SK-N-SH (cell line): Measurements from ENCODE around the gene TXNRD2. TPM values are rescaled to one million over a fixed set of nuclear protein-coding genes. Genes with fewer than 3 reads are reported as not detected.

ENCODE experiments used
- CTCF ChIA-PET: fragments of 300-600, 350-600 bp; formaldehyde crosslinking; extraction: SDS; loops from one replicate; lab custom pipeline; 2021; lab: Yijun Ruan, JAX
- POLR2A ChIA-PET: fragments of 350-600 bp; sonication (Branson Sonifier 250); formaldehyde crosslinking; extraction: SDS; loops from one replicate; lab custom pipeline; 2020; ENCODE audit warnings: antibody characterized with exemption, inconsistent platforms; lab: Yijun Ruan, JAX
- DNase-seq: peaks from one replicate; pipeline ENCODE4 v3.0.0; 2012
- H2AFZ ChIP-seq: fragments of 200-600 bp; sonication (generic); 2 replicates; pipeline ENCODE4 v1.8.1; 2016; ENCODE audit warnings: antibody characterized with exemption, mild to moderate bottlenecking, low read depth
- H3F3A ChIP-seq: fragments of 200-600 bp; sonication (generic); replicated peaks from 2 replicates; pipeline ENCODE3; 2016; ENCODE audit warnings: antibody characterized with exemption, mild to moderate bottlenecking; ENCODE audit not compliant: insufficient read depth
- H3K27ac ChIP-seq, 2 experiments: fragments of 200-500 bp in 1 of 2; fragments of 200-600 bp in 1 of 2; sonication (Bioruptor generic) in 1 of 2; sonication (generic), shearing (Covaris generic) in 1 of 2; 2 replicates each; pipeline versions ENCODE4 v1.5.1 to v1.6.1; 2014 to 2016; ENCODE audit warnings: low read depth in 2 of 2, inconsistent platforms in 1 of 2, low read length in 1 of 2, mild to moderate bottlenecking in 1 of 2, mixed read lengths in 1 of 2
- H3K27me3 ChIP-seq: fragments of 200-600 bp; sonication (generic), shearing (Covaris generic); 2 replicates; pipeline ENCODE4 v1.6.1; 2016; ENCODE audit warnings: mixed run types; ENCODE audit not compliant: insufficient read depth
- H3K36me3 ChIP-seq, 2 experiments: fragments of 200-500 bp in 1 of 2; fragments of 200-600 bp in 1 of 2; sonication (Bioruptor generic) in 1 of 2; sonication (generic) in 1 of 2; replicated peaks in 1 of 2; 2 replicates each; pipeline versions ENCODE3 to v1.5.1; 2014 to 2016; ENCODE audit warnings: low read length in 1 of 2, mild to moderate bottlenecking in 1 of 2; ENCODE audit not compliant: insufficient read depth in 2 of 2, control insufficient read depth in 1 of 2
- H3K4me1 ChIP-seq, 2 experiments: fragments of 200-500 bp in 1 of 2; fragments of 200-600 bp in 1 of 2; sonication (Bioruptor generic) in 1 of 2; sonication (generic), shearing (Covaris generic) in 1 of 2; 2 replicates each; pipeline versions ENCODE4 v1.5.1 to v1.6.1; 2014 to 2016; ENCODE audit warnings: low read depth in 1 of 2, low read length in 1 of 2, mixed run types in 1 of 2; ENCODE audit not compliant: insufficient read depth in 2 of 2, control insufficient read depth in 1 of 2
- H3K4me2 ChIP-seq: fragments of 200-600 bp; sonication (generic), shearing (Covaris generic); 2 replicates; pipeline ENCODE4 v1.6.1; 2017; ENCODE audit warnings: mixed run types
- H3K4me3 ChIP-seq, 2 experiments: fragments of 200-500 bp in 1 of 2; fragments of 200-600 bp in 1 of 2; sonication (Bioruptor generic) in 1 of 2; sonication (generic), shearing (Covaris generic) in 1 of 2; 2 replicates each; pipeline versions ENCODE4 v1.5.1 to v1.8.1; 2014 to 2016; ENCODE audit warnings: low read depth in 2 of 2, inconsistent platforms in 1 of 2, low read length in 1 of 2, mild to moderate bottlenecking in 1 of 2, mixed read lengths in 1 of 2, moderate library complexity in 1 of 2
- H3K79me2 ChIP-seq: fragments of 200-600 bp; sonication (generic); 2 replicates; pipeline ENCODE4 v1.8.1; 2017; ENCODE audit warnings: mild to moderate bottlenecking; ENCODE audit not compliant: insufficient read depth
- H3K9ac ChIP-seq: fragments of 200-600 bp; sonication (generic); 2 replicates; pipeline ENCODE4 v1.6.1; 2017; ENCODE audit warnings: mixed run types
- H3K9me2 ChIP-seq: fragments of 200-600 bp; sonication (generic); 2 replicates; pipeline ENCODE4 v1.6.1; 2017; ENCODE audit warnings: mixed run types
- H3K9me3 ChIP-seq: fragments of 200-600 bp; sonication (generic); 2 replicates; pipeline ENCODE4 v1.6.1; 2017; ENCODE audit warnings: mixed run types, mild to moderate bottlenecking, moderate library complexity
- H4K20me1 ChIP-seq: fragments of 200-600 bp; sonication (generic); 2 replicates; pipeline ENCODE4 v1.6.1; 2017; ENCODE audit warnings: mild to moderate bottlenecking, mixed run types; ENCODE audit not compliant: insufficient read depth
- CHD2 ChIP-seq: fragments of 150-350 bp; IDR thresholded peaks from 2 replicates; pipeline ENCODE4 v1.6.1; 2018; ENCODE audit warnings: low read length; ENCODE audit not compliant: partially characterized antibody
- ELF1 ChIP-seq: IDR thresholded peaks from 2 replicates; pipeline ENCODE4 v1.4.0; 2012
- EP300 ChIP-seq, 2 experiments: IDR thresholded peaks; 2 replicates each; pipeline versions ENCODE4 v1.4.0 to v1.6.1; 2012; ENCODE audit warnings: borderline replicate concordance in 1 of 2, low read depth in 1 of 2, low read length in 1 of 2
- FOSL2 ChIP-seq: IDR thresholded peaks from 2 replicates; pipeline ENCODE4 v1.4.0; 2012; ENCODE audit warnings: low read depth, mild to moderate bottlenecking, moderate library complexity, borderline replicate concordance
- FOXJ3 ChIP-seq: sonication (generic); formaldehyde crosslinking; IDR thresholded peaks from 2 replicates; pipeline ENCODE4 v1.5.1; 2020; ENCODE audit warnings: mild to moderate bottlenecking, missing genetic modification reagents
- GATA2 ChIP-seq: sonication (generic); formaldehyde crosslinking; IDR thresholded peaks from 2 replicates; pipeline ENCODE4 v1.5.0; 2020; ENCODE audit warnings: mild to moderate bottlenecking, missing genetic modification reagents
- NFIC ChIP-seq: IDR thresholded peaks from 2 replicates; pipeline ENCODE4 v1.4.0; 2012; ENCODE audit warnings: borderline replicate concordance
- RCOR1 ChIP-seq: fragments of 150-350 bp; IDR thresholded peaks from 2 replicates; pipeline ENCODE4 v1.6.1; 2017; ENCODE audit warnings: antibody characterized with exemption, low read length
- TAF1 ChIP-seq: IDR thresholded peaks from 2 replicates; pipeline ENCODE4 v1.6.1; 2012; ENCODE audit warnings: low read depth, mild to moderate bottlenecking, low read length, moderate library complexity, borderline replicate concordance
- TCF12 ChIP-seq: IDR thresholded peaks from 2 replicates; pipeline ENCODE4 v1.4.0; 2012
- polyA plus RNA-seq, 3 experiments: library from polyadenylated mRNA; depleted of rRNA; stranded (reverse); fragments of >200 nt; gene quantifications; 2 replicates each; pipeline ENCODE4 v1.2.3, GENCODE V29; 2012
- TF ChIP-seq, protein P1 (sequence below): fragments of 150-350 bp; IDR thresholded peaks from 2 replicates; pipeline ENCODE4 v1.6.1; 2016; ENCODE audit warnings: mild to moderate bottlenecking, low read depth, low read length
- TF ChIP-seq, protein P2 (sequence below): IDR thresholded peaks from 2 replicates; pipeline ENCODE4 v1.4.0; 2012; ENCODE audit warnings: low read depth
- TF ChIP-seq, protein P3 (sequence below): IDR thresholded peaks from 2 replicates; pipeline ENCODE4 v1.4.0; 2012; ENCODE audit warnings: low read depth, borderline replicate concordance

The TXNRD2 gene
- polyA plus RNA-seq, 1 of the 3 experiments (the other 2 are of a cell fraction) = 34.7 TPM

DNA sequence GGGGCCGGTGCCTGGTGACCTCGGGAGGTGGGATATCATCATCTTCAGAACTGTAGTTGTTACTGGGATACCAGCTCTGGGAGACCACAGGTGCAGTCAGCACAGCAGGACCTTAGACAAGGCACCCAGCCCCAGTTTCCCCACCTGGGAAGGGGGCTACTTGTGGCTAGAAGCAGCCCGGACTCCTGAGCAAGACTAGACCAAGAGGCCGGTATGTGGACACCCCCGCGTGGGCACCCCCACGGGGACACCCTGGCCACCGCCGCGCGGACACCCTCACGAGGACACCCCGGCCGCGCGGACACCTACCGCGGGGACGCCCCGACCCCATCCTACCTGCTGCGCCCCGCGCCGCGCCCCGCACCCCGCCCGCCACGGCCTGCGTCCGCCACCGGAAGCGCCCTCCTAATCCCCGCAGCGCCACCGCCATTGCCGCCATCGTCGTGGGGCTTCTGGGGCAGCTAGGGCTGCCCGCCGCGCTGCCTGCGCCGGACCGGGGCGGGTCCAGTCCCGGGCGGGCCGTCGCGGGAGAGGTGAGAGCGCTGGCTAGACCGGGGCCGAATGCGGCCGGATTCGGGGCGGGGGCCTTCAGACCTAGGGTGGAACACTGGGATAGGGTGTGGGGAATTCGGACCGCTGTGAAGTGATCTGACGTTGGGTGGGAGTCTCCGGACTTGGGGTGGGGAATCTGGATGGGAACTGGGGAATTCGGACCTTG is at the start of gene TXNRD2, which contains the start of gene COMT (continued):
- TF ChIP-seq, protein P1, sequence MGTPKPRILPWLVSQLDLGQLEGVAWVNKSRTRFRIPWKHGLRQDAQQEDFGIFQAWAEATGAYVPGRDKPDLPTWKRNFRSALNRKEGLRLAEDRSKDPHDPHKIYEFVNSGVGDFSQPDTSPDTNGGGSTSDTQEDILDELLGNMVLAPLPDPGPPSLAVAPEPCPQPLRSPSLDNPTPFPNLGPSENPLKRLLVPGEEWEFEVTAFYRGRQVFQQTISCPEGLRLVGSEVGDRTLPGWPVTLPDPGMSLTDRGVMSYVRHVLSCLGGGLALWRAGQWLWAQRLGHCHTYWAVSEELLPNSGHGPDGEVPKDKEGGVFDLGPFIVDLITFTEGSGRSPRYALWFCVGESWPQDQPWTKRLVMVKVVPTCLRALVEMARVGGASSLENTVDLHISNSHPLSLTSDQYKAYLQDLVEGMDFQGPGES = no peak
- TF ChIP-seq NFIC (no peak), TAF1 (peak; percentile 90), FOXJ3 (CRISPR knock-in tag) (no peak), EP300 (IDR thresholded peaks at IDR 0.05; ENCODE audit: borderline replicate concordance in 1 of 2, low read depth in 1 of 2, low read length in 1 of 2) (0 out of 4 replicates have a peak, but pooled peaks of 1 of the 2 experiments have one; percentile 11), GATA2 (CRISPR knock-in tag) (no peak), CHD2 (no peak), ELF1 (no peak), RCOR1 (no peak), TCF12 (no peak)
- TF ChIP-seq, protein P2, sequence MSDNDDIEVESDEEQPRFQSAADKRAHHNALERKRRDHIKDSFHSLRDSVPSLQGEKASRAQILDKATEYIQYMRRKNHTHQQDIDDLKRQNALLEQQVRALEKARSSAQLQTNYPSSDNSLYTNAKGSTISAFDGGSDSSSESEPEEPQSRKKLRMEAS = peak; percentile 57; the same call in 1 of the 2 replicates
- TF ChIP-seq, protein P3, sequence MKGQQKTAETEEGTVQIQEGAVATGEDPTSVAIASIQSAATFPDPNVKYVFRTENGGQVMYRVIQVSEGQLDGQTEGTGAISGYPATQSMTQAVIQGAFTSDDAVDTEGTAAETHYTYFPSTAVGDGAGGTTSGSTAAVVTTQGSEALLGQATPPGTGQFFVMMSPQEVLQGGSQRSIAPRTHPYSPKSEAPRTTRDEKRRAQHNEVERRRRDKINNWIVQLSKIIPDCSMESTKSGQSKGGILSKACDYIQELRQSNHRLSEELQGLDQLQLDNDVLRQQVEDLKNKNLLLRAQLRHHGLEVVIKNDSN = no peak

DNA sequence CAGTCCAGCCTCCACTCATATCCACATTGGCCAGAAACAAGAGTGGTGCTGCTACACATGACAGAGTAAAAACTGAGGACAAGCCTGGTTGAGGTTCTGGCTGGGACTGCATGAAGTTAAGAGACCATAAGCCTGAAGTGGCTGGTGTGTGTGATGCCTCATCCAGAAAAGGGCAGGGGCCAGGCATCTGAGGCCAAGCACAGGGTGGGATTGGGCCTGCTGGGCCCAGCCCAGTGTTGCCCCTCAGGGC is 49.7 kb upstream of the TXNRD2 start:
- no peaks in the 10 kb centered on the region for H3K9me3 ChIP-seq
- no peak overlapping the region for H2AFZ ChIP-seq
- H3K9me2 ChIP-seq = no peaks in the 10 kb centered on the region
- TF ChIP-seq TAF1 = no peak
- no peak for TF ChIP-seq FOSL2
- TF ChIP-seq FOXJ3 (CRISPR knock-in tag) = 0 out of 2 replicates have a peak, but pooled peaks have one; percentile 7
- TF ChIP-seq, protein P1 = no peak
- H4K20me1 ChIP-seq = no peaks in the 10 kb centered on the region
- H3K4me2 ChIP-seq = no peak overlapping the region
- no peak overlapping the region for H3K9ac ChIP-seq
- no peaks in the 10 kb centered on the region for H3K27me3 ChIP-seq
- peak overlapping the region in 1 of 2 experiments; percentile 91; a peak in 2 of 4 replicates for H3K27ac ChIP-seq
- no peak overlapping the region for H3K4me3 ChIP-seq
- no peaks in the 10 kb centered on the region for H3K36me3 ChIP-seq
- peaks cover 0 to 63% of the 10 kb centered on the region in 2 experiments; a peak in 2 of 4 replicates for H3K4me1 ChIP-seq
- DNase-seq = no peak
- no peaks in the 10 kb centered on the region for H3K79me2 ChIP-seq
- H3F3A ChIP-seq = no peaks in the 10 kb centered on the region
- POLR2A ChIA-PET = interaction anchor here (1.1 to 1.6 kb wide), 2 partner anchors 18 to 24 kb away, joined by 3 to 6 read pairs; no protein-coding TSS in a partner anchor
- CTCF ChIA-PET = interaction anchor here (0.7 to 16.4 kb wide), 5 partner anchors 10 to 55 kb away, joined by 3 to 224 read pairs (median 4); no protein-coding TSS in a partner anchor
